ENCODE measurements around the gene CLEC1A. TPM values are rescaled to one million over a fixed set of nuclear protein-coding genes. Genes with fewer than 3 reads are reported as not detected.

CLEC1A gene
- total and polyA plus RNA-seq, 7 experiments from 2014 or later, result 1.0 TPM; not detected in 6

GRCh38 chr12:10110256-10110844 is 11.6 kb upstream of the CLEC1A start:
- Histone ChIP-seq H3K36me3 (ENCODE audit: control insufficient read depth in 2 of 3, insufficient read depth in 3 of 3, low read length in 3 of 3) (no peaks in the 10 kb centered on the region), H3K27me3 (ENCODE audit: control insufficient read depth in 2 of 2, insufficient read depth in 2 of 2, low read length in 2 of 2) (no peaks in the 10 kb centered on the region), H3K4me1 (ENCODE audit: control insufficient read depth in 2 of 2, insufficient read depth in 2 of 2, low read length in 2 of 2) (no peaks in the 10 kb centered on the region), H3K27ac (ENCODE audit: low read depth, low read length) (no peak overlapping the region), H3K4me3 (ENCODE audit: low read length) (no peak overlapping the region), H3K9me3 (ENCODE audit: control insufficient read depth in 2 of 3, low read length in 3 of 3) (no peaks in the 10 kb centered on the region)
- Mint-ChIP-seq H3K27ac (no peak overlapping the region), H3K27me3 (peaks cover 0 to 29% (median 5%) of the 10 kb centered on the region in 5 donors), H3K9me3 (peaks cover 0 to 7% (median 1%) of the 10 kb centered on the region in 11 donors), H3K4me3 (no peak overlapping the region), H3K4me1 (peaks cover 0 to 3% (median 0%) of the 10 kb centered on the region in 7 donors), H3K36me3 (peaks cover 0 to 5% (median 0%) of the 10 kb centered on the region in 5 donors)
- intact Hi-C loops (cut with micrococcal nuclease), result no loop called here
- ChIA-PET POLR2A (no interaction called here), CTCF (no interaction called here)
- DNase-seq, result no peak
- no peak for ATAC-seq

GRCh38 chr12:10102322-10102721 is 3.5 kb upstream of the CLEC1A start:
- Mint-ChIP-seq H3K4me1 (no peaks in the 10 kb centered on the region), H3K4me3 (no peak overlapping the region), H3K9me3 (peaks cover 0 to 12% (median 8%) of the 10 kb centered on the region in 11 donors), H3K36me3 (peaks cover 0 to 13% (median 6%) of the 10 kb centered on the region in 5 donors), H3K27ac (no peak overlapping the region), H3K27me3 (peaks cover 4 to 29% (median 7%) of the 10 kb centered on the region in 5 donors)
- Histone ChIP-seq H3K4me1 (ENCODE audit: control insufficient read depth in 2 of 2, insufficient read depth in 2 of 2, low read length in 2 of 2) (no peaks in the 10 kb centered on the region), H3K36me3 (ENCODE audit: control insufficient read depth in 2 of 3, insufficient read depth in 3 of 3, low read length in 3 of 3) (no peaks in the 10 kb centered on the region), H3K4me3 (ENCODE audit: low read length) (no peak overlapping the region), H3K9me3 (ENCODE audit: control insufficient read depth in 2 of 3, low read length in 3 of 3) (no peaks in the 10 kb centered on the region), H3K27me3 (ENCODE audit: control insufficient read depth in 2 of 2, insufficient read depth in 2 of 2, low read length in 2 of 2) (no peaks in the 10 kb centered on the region), H3K27ac (ENCODE audit: low read depth, low read length) (no peak overlapping the region)
- ChIA-PET POLR2A (no interaction called here), CTCF (no interaction called here)
- intact Hi-C loops (cut with micrococcal nuclease), result no loop called here
- DNase-seq (no peak), ATAC-seq (no peak)

- ChIA-PET CTCF (interaction anchor here (0.6 kb wide), 1 partner anchor 263 kb away, joined by 3 read pairs; no protein-coding TSS in a partner anchor), POLR2A (no interaction called here)
- H3K27ac Mint-ChIP-seq, result peak overlapping the region in 1 of 9 donors; percentile 37
Measured at GRCh38 chr12:10101648-10102220, 2.9 kb upstream of the CLEC1A start.

DNA sequence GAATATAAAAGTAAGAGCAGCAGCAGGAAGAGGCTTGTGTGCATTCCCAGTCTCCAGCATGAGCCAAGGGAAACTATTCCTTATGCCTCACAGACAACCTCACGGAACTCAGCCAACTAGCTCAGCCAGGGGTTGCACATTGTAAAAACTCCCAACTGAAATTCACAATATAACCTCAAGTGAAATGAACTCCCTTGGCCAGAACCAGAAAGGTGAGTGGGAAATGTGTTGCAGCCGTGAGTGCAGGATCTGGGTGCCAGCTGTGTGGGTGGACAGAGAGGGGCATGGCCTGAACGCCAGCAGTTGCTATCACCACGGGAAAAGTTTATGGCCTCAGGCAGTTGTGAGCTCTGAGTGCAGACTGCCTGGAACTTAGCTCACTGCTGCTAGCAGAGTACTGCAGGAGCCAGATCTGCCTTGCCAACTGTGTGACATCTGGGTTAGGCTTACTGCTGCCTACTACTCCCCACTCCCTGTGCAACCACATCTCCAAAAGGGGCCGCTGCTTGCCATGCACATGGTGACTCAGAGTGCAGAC is 2.3 kb upstream of the CLEC1A start:
- ChIA-PET POLR2A (no interaction called here), CTCF (no interaction called here)
- Mint-ChIP-seq H3K4me1 (no peaks in the 10 kb centered on the region), H3K36me3 (peaks cover 0 to 12% (median 6%) of the 10 kb centered on the region in 5 donors), H3K27me3 (peaks cover 4 to 29% (median 7%) of the 10 kb centered on the region in 5 donors), H3K4me3 (no peak overlapping the region), H3K9me3 (peaks cover 0 to 12% (median 7%) of the 10 kb centered on the region in 11 donors), H3K27ac (no peak overlapping the region)
- H3K36me3 ChIP-seq (ENCODE audit: control insufficient read depth in 2 of 3, insufficient read depth in 3 of 3, low read length in 3 of 3), result no peaks in the 10 kb centered on the region
- ATAC-seq (no peak), DNase-seq (no peak)
- intact Hi-C loops (cut with micrococcal nuclease), result no loop called here
- no peaks in the 10 kb centered on the region for H3K4me1 ChIP-seq (ENCODE audit: control insufficient read depth in 2 of 2, insufficient read depth in 2 of 2, low read length in 2 of 2)
- H3K4me3 ChIP-seq (ENCODE audit: low read length), result no peak overlapping the region
- no peaks in the 10 kb centered on the region for H3K9me3 ChIP-seq (ENCODE audit: control insufficient read depth in 2 of 3, low read length in 3 of 3)
- H3K27me3 ChIP-seq (ENCODE audit: control insufficient read depth in 2 of 2, insufficient read depth in 2 of 2, low read length in 2 of 2), result no peaks in the 10 kb centered on the region
- H3K27ac ChIP-seq (ENCODE audit: low read depth, low read length), result no peak overlapping the region

More at GRCh38 chr12:10101648-10102220, 2.9 kb upstream of the CLEC1A start:
- H3K4me3 ChIP-seq (ENCODE audit: low read length), result no peak overlapping the region
- Mint-ChIP-seq H3K27me3 (peaks cover 4 to 29% (median 7%) of the 10 kb centered on the region in 5 donors), H3K4me1 (no peaks in the 10 kb centered on the region), H3K9me3 (peaks cover 0 to 12% (median 7%) of the 10 kb centered on the region in 11 donors), H3K4me3 (no peak overlapping the region), H3K36me3 (peaks cover 0 to 12% (median 6%) of the 10 kb centered on the region in 5 donors)
- no peaks in the 10 kb centered on the region for H3K27me3 ChIP-seq (ENCODE audit: control insufficient read depth in 2 of 2, insufficient read depth in 2 of 2, low read length in 2 of 2)
- DNase-seq (no peak), ATAC-seq (no peak)
- no peak overlapping the region for H3K27ac ChIP-seq (ENCODE audit: low read depth, low read length)
- intact Hi-C loops (cut with micrococcal nuclease), result no loop called here
- H3K4me1 ChIP-seq (ENCODE audit: control insufficient read depth in 2 of 2, insufficient read depth in 2 of 2, low read length in 2 of 2), result no peaks in the 10 kb centered on the region
- H3K9me3 ChIP-seq (ENCODE audit: control insufficient read depth in 2 of 3, low read length in 3 of 3), result no peaks in the 10 kb centered on the region
- H3K36me3 ChIP-seq (ENCODE audit: control insufficient read depth in 2 of 3, insufficient read depth in 3 of 3, low read length in 3 of 3), result no peaks in the 10 kb centered on the region

GRCh38 chr12:10097521-10097920 is 1.3 kb downstream of the CLEC1A start:
- Histone ChIP-seq H3K4me3 (ENCODE audit: low read length) (no peak overlapping the region), H3K36me3 (ENCODE audit: control insufficient read depth in 2 of 3, insufficient read depth in 3 of 3, low read length in 3 of 3) (no peaks in the 10 kb centered on the region), H3K27me3 (ENCODE audit: control insufficient read depth in 2 of 2, insufficient read depth in 2 of 2, low read length in 2 of 2) (no peaks in the 10 kb centered on the region), H3K9me3 (ENCODE audit: control insufficient read depth in 2 of 3, low read length in 3 of 3) (no peaks in the 10 kb centered on the region), H3K4me1 (ENCODE audit: control insufficient read depth in 2 of 2, insufficient read depth in 2 of 2, low read length in 2 of 2) (no peaks in the 10 kb centered on the region), H3K27ac (ENCODE audit: low read depth, low read length) (no peak overlapping the region)
- ATAC-seq (no peak), DNase-seq (no peak)
- Mint-ChIP-seq H3K4me3 (no peak overlapping the region), H3K27ac (no peak overlapping the region), H3K9me3 (no peaks in the 10 kb centered on the region), H3K27me3 (peaks cover 0 to 5% (median 0%) of the 10 kb centered on the region in 5 donors), H3K4me1 (no peaks in the 10 kb centered on the region), H3K36me3 (no peaks in the 10 kb centered on the region)
- intact Hi-C loops (cut with micrococcal nuclease), result no loop called here
- CTCF ChIA-PET, result interaction anchor here (0.7 kb wide), 1 partner anchor 252 kb away, joined by 4 read pairs; no protein-coding TSS in a partner anchor
- POLR2A ChIA-PET, result no interaction called here

GRCh38 chr12:10095971-10096370 is 2.8 kb downstream of the CLEC1A start:
- Mint-ChIP-seq H3K27me3 (peaks cover 0 to 2% (median 0%) of the 10 kb centered on the region in 5 donors), H3K9me3 (no peaks in the 10 kb centered on the region), H3K36me3 (no peaks in the 10 kb centered on the region), H3K27ac (no peak overlapping the region), H3K4me1 (no peaks in the 10 kb centered on the region), H3K4me3 (no peak overlapping the region)
- Histone ChIP-seq H3K36me3 (ENCODE audit: control insufficient read depth in 2 of 3, insufficient read depth in 3 of 3, low read length in 3 of 3) (no peaks in the 10 kb centered on the region), H3K27me3 (ENCODE audit: control insufficient read depth in 2 of 2, insufficient read depth in 2 of 2, low read length in 2 of 2) (no peaks in the 10 kb centered on the region), H3K9me3 (ENCODE audit: control insufficient read depth in 2 of 3, low read length in 3 of 3) (no peaks in the 10 kb centered on the region), H3K4me3 (ENCODE audit: low read length) (no peak overlapping the region), H3K4me1 (ENCODE audit: control insufficient read depth in 2 of 2, insufficient read depth in 2 of 2, low read length in 2 of 2) (no peaks in the 10 kb centered on the region), H3K27ac (ENCODE audit: low read depth, low read length) (no peak overlapping the region)
- intact Hi-C loops (cut with micrococcal nuclease), result no loop called here
- CTCF ChIA-PET, result interaction anchor here (0.6 kb wide), 1 partner anchor 11 kb away, joined by 4 read pairs; no protein-coding TSS in a partner anchor
- no peak for ATAC-seq
- POLR2A ChIA-PET, result no interaction called here
- DNase-seq, result no peak

Measured in naive thymus-derived CD4-positive, alpha-beta T cell (primary cell).